M059J (cell line): Measurements from ENCODE around the gene APOBR. TPM values are rescaled to one million over a fixed set of nuclear protein-coding genes. Genes with fewer than 3 reads are reported as not detected.
"Not testable (repeated sequence)": the region's sequence is repeated elsewhere in the genome, so short reads cannot be mapped to it uniquely, and the experiment has no call there.

ENCODE experiments used
- DNase-seq: peaks from one replicate; pipeline ENCODE4 v3.0.0-alpha.2; 2012; ENCODE audit warnings: low read depth
- total RNA-seq: library from RNA; depleted of rRNA; stranded (reverse); fragments of >200 nt; shearing (Covaris generic); gene quantifications from 2 replicates; pipeline ENCODE4 v1.2.3, GENCODE V29; 2014

The APOBR gene
- total RNA-seq, 1 experiment from 2014 or later, result not detected

GRCh38 chr16:28497861-28498599 is 3.6 kb downstream of the APOBR start:
- DNase-seq, result no peak

DNA sequence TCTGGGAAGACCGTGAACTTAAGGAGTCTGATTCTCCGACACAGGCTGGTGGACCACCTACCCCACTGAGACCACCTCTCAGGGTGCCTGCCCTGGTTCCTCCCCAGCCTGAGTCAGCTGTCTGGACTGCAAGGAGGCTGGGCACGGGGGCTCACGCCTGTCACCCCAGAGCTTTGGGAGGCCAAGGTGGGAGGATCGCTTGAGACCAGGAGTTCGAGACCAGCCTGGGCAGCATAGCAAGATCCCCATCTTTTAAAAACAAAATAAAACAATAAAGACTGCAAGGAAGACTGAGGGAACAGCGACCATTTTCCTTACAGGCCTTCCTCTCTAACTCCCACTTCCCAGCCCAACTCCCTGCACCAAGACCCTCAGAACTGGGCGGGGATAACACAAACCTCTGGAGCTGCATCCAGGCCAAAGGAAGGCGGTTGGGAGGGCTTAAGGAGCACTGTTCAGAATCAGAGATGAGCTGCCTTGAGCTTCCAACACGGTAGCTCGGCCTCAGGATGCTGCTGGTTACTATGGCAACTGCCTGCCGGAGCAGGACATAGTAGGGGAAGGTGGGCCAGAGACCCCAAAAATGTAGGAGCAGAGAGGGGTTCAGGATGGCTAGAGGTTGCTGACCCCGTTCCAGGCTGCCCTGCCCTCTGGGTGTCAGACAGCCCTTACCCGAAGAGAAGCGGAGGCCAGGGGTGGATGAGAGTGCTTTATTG is 4.4 kb downstream of the APOBR start:
- no peak for DNase-seq

- DNase-seq, result peak; percentile 53
These were observed 5.4 kb downstream of the APOBR start for GRCh38 chr16:28499854-28500253.

DNA sequence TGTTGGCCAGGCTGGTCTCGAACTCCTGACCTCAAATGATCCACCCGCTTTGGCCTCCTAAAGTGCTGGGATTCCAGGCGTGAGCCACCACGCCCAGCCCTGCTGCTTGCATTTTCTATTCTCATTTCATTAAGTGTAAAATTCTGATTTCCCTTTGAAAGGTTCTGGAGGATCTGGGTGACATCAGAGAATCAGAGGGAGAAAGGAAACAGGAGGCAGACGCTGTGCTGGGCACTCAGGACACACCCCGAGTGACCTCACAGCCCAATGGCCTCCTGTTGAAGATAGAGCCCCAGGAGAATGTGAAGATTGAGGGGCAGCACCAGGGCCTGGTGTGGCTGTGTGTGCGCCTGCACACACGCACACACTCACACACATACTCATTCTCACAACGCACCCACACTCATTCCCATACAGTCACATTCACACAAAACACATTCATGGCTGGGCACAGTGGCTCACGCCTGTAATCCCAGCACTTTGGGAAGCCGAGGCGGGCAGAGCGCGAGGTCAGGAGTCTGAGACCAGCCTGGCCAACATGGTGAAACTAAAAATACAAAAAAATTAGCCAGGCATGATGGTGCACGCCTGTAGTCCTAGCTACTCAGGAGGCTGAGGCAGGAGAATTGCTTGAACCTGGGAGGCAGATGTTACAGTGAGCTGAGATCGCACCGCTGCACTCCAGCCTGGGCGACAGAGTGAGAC is 6.2 kb downstream of the APOBR start:
- DNase-seq, result not testable (repeated sequence)

GRCh38 chr16:28501258-28502232 is 7.1 kb downstream of the APOBR start:
- DNase-seq, result no peak

DNA sequence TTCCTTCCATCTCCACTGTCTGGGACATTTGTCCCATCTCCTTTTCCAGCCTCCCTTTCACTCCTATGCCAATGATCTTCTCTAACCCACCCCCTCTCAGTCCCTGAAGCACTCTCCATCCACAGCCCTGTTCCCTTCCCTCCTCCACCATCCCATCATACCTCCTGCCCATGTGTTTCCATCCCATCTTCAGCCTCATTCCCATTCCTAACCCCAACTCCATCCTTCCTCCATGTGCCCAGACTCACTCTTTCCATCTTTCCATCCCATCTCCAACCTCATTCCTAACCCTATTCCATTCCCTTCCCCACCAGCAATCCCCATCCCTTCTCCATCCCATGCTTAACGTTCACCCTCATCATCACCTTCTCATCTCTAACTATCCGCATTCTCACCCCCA is 7.8 kb downstream of the APOBR start:
- no peak for DNase-seq

- DNase-seq, result peak; percentile 46
These were observed 9.2 kb downstream of the APOBR start for GRCh38 chr16:28503470-28504259.

- no peak for DNase-seq
These were observed 10.4 kb downstream of the APOBR start for GRCh38 chr16:28504707-28505404.

GRCh38 chr16:28505489-28506137 is 11.2 kb downstream of the APOBR start:
- no peak for DNase-seq

DNA sequence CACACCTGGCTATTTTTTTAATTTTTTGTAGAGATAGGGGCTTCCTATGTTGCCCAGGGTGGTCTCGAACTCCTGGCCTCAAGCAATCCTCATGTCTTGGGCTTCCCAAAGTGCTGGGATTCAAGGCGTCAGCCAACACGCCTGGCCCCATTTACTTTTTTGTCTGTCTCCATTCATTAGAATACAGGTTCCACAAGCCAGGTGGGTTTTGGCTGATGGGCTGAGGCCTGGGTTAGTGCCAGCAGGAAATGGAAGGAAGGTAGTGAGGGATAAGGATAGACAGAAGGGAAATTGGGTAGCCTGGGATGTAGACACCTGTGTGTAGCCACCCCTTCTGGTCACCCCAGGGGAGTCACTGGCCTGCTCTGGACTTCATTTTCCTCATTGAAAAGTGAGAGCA is 16.6 kb downstream of the APOBR start:
- no peak for DNase-seq

DNA sequence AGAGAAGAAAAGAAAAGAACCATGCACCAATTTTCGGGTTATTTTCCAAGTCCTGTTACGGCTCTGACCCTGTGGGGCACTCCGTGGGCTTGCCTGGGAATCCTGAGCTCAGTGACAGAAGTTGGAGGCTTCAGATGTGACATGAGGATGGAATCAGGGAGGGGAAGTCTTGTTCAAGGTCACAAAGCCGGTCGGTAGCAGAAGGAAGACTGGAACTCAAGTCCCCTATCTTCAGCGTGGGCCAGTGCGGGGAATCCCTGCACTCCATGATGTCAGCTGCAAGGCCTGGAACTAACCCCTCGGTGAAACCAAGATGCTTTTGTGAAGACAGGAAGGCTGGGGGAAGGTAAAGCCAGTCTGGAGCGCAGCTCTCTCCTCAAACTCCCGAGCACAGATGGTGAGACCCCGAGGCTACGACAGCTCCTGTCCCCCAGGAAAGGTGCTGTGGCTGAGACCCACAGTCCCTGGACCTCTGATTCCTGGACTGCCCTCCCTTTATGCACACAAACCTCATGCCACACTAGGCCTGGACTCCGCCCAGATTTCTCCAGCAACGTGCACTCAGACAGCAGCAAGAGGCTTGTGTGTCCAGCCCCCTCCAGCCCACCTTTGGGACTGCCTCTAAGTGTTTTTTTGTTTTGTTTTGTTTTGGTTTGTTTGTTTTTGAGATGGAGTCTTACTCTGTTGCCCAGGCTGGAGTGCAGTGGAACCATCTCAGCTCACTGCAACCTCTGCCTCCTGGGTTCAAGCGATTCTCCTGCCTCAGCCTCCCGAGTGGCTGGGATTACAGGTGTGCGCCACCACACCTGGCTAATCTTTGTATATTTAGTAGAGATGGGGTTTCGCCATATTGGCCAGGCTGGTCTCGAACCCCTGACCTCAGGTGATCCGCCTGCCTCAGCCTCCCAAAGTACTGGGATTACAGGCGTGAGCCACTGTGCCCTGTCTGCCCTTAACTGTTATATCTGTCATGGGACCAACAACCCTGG is 17.7 kb downstream of the APOBR start:
- DNase-seq, result no peak

- DNase-seq, result peak; percentile 57
These were observed 19.2 kb downstream of the APOBR start for GRCh38 chr16:28513484-28514181.

- DNase-seq, result no peak
These were observed 19.8 kb downstream of the APOBR start for GRCh38 chr16:28514246-28514645.

GRCh38 chr16:28520672-28521071 is 26.2 kb downstream of the APOBR start:
- DNase-seq, result no peak

DNA sequence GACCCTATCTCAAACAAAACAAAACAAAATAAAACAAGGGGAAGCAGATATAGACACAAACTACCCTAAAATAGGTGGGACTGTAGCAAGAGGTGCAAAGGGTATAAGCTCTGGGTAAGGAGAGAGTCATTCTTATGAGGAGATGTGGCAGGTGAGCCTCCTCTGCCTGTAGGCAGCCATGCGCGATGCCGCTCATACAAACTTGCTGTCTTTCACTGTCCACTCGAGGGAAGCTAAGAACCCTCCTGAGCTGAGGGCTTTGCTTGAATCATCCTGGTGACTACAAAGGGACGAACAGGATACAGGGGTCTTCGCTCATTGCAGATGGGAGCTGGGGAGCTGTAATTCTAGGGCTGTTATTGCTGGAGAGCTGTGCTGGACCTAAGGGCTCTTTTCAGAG is 27.0 kb downstream of the APOBR start:
- no peak for DNase-seq

DNA sequence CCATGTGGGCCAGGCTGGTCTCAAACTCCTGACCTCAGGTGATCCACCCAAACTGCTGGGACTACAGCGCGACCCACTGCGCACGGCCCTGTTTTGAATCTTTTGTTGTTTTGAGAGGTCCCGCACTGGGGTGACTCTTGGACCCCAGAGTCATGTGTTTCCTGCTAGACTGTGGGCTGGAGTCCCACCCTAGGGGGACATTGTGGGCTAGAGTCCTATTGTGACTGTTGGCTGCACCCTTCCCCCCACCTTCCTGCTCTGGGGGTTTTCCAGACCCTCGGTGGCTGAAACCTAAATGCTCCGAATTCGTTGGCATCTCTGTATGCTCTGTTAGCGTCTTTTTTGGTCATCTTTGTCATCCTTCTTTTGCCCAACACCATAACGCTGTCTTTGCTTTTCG is 28.3 kb downstream of the APOBR start:
- DNase-seq, result no peak

GRCh38 chr16:28524681-28525171 is 30.3 kb downstream of the APOBR start:
- DNase-seq, result peak; percentile 19
